HCT116 (cell line): ENCODE measurements around the gene RABGGTA. TPM values are rescaled to one million over a fixed set of nuclear protein-coding genes. Genes with fewer than 3 reads are reported as not detected.

Source experiments
- ATAC-seq: fragments of 200-7000 bp; cut with Tn5 transposase; 2 replicates; pipeline ENCODE4 v1.9.1; 2020; ENCODE audit warnings: mild to moderate bottlenecking, moderate library complexity
- BruUV-seq: library from RNA; stranded (reverse); fragments of 400-500 nt; replicated peaks from 2 replicates; lab custom pipeline; 2021; lab: Mats Ljungman, UMichigan
- CTCF ChIA-PET: fragments of 300-600 bp; sonication (Branson Sonifier 250); formaldehyde crosslinking; loops from one replicate; lab custom pipeline; 2021; ENCODE audit warnings: antibody characterized with exemption; lab: Charles Lee
- POLR2A ChIA-PET: fragments of 300-600, 350-600 bp; sonication (Branson Sonifier 250); formaldehyde crosslinking; loops from one replicate; lab custom pipeline; 2021; ENCODE audit warnings: antibody characterized with exemption; lab: Charles Lee
- RAD21 ChIA-PET, 2 experiments: fragments of 300-600 bp; sonication (Branson Sonifier 250); formaldehyde crosslinking; loops; one replicate each; lab custom pipeline; 2023; ENCODE audit warnings: low total read pairs in 2 of 2; ENCODE audit not compliant: uncharacterized antibody in 2 of 2, unreplicated experiment in 2 of 2, low non-redundant PET in 1 of 2; lab: Charles Lee
- DNase-seq: peaks from one replicate; pipeline ENCODE4 v3.0.0-alpha.2; 2010; ENCODE audit warnings: low read depth, low spot score
- H2AFZ ChIP-seq: fragments of 200-600 bp; shearing (Covaris generic), sonication (generic); 2 replicates; pipeline ENCODE4 v1.6.1; 2017; ENCODE audit warnings: low read depth, mixed run types, mixed read lengths, antibody characterized with exemption, low read length; ENCODE audit not compliant: poor library complexity, severe bottlenecking
- H3K27ac ChIP-seq: 2 replicates; pipeline ENCODE4 v1.5.1; 2012; ENCODE audit warnings: low read depth, low read length
- H3K27me3 ChIP-seq: fragments of 200-600 bp; sonication (generic); 2 replicates; pipeline ENCODE4 v1.6.1; 2016; ENCODE audit warnings: mixed run types, low read length, mixed read lengths; ENCODE audit not compliant: insufficient read depth
- H3K36me3 ChIP-seq, 2 experiments: fragments of 200-500 bp in 1 of 2; fragments of 200-600 bp in 1 of 2; sonication (Bioruptor generic) in 1 of 2; sonication (generic) in 1 of 2; 2 replicates each; pipeline versions ENCODE4 v1.5.1 to v1.6.1; 2014 to 2016; ENCODE audit warnings: low read length in 2 of 2, inconsistent platforms in 1 of 2, mixed read lengths in 1 of 2, mixed run types in 1 of 2; ENCODE audit not compliant: insufficient read depth in 2 of 2, control insufficient read depth in 1 of 2
- H3K4me1 ChIP-seq, 2 experiments: fragments of 200-600 bp in 1 of 2; sonication (generic) in 1 of 2; 2 replicates each; pipeline versions ENCODE4 v1.5.1 to v1.6.1; 2012 to 2017; ENCODE audit warnings: low read length in 2 of 2, inconsistent platforms in 1 of 2, mild to moderate bottlenecking in 1 of 2, mixed read lengths in 1 of 2, mixed run types in 1 of 2, moderate library complexity in 1 of 2; ENCODE audit not compliant: insufficient read depth in 2 of 2, control insufficient read depth in 1 of 2
- H3K4me2 ChIP-seq: fragments of 200-600 bp; sonication (generic); 2 replicates; pipeline ENCODE4 v1.6.1; 2017; ENCODE audit warnings: mixed run types, low read length, mixed read lengths
- H3K4me3 ChIP-seq, 2 experiments: fragments of 200-600 bp in 1 of 2; sonication (generic) in 1 of 2; replicated peaks in 1 of 2; 2 replicates each; pipeline ENCODE4 v1.5.1; 2011 to 2016; ENCODE audit warnings: low read length in 2 of 2, control low read depth in 1 of 2, low read depth in 1 of 2, mild to moderate bottlenecking in 1 of 2, mixed read lengths in 1 of 2, mixed run types in 1 of 2
- H3K79me2 ChIP-seq: fragments of 200-600 bp; sonication (generic); 2 replicates; pipeline ENCODE4 v1.6.1; 2017; ENCODE audit warnings: mild to moderate bottlenecking, mixed run types, low read length, moderate library complexity, mixed read lengths; ENCODE audit not compliant: insufficient read depth
- H3K9ac ChIP-seq: fragments of 200-600 bp; sonication (generic); 2 replicates; pipeline ENCODE4 v1.6.1; 2016; ENCODE audit warnings: low read length, mixed read lengths
- H3K9me2 ChIP-seq: fragments of 200-600 bp; sonication (generic), shearing (Covaris generic); 2 replicates; pipeline ENCODE4 v1.6.1; 2017; ENCODE audit warnings: mixed run types, mild to moderate bottlenecking, moderate library complexity; ENCODE audit not compliant: insufficient read depth
- H3K9me3 ChIP-seq, 2 experiments: fragments of 200-500 bp in 1 of 2; fragments of 200-600 bp in 1 of 2; sonication (Bioruptor generic) in 1 of 2; sonication (generic) in 1 of 2; 2 replicates each; pipeline ENCODE4 v1.6.1; 2014 to 2017; ENCODE audit warnings: low read length in 2 of 2, mixed read lengths in 2 of 2, inconsistent platforms in 1 of 2, low read depth in 1 of 2, mild to moderate bottlenecking in 1 of 2, mixed run types in 1 of 2, moderate library complexity in 1 of 2; ENCODE audit not compliant: control insufficient read depth in 1 of 2, insufficient read depth in 1 of 2
- H4K20me1 ChIP-seq: fragments of 200-600 bp; sonication (generic), shearing (Covaris generic); 2 replicates; pipeline ENCODE4 v1.6.1; 2017; ENCODE audit warnings: mixed run types, mild to moderate bottlenecking, moderate library complexity; ENCODE audit not compliant: insufficient read depth
- CTCF ChIP-seq, 3 experiments: fragments of 200-600 bp in 1 of 3; sonication (generic) in 1 of 3; IDR thresholded peaks in 2 of 3; conservative IDR thresholded peaks in 1 of 3; 2 replicates each; pipeline ENCODE4 v1.5.1; 2012 to 2017; ENCODE audit warnings: low read depth in 2 of 3, low read length in 2 of 3, antibody characterized with exemption in 1 of 3, borderline replicate concordance in 1 of 3, control low read depth in 1 of 3, mild to moderate bottlenecking in 1 of 3, mixed read lengths in 1 of 3, mixed run types in 1 of 3, moderate library complexity in 1 of 3; ENCODE audit not compliant: insufficient read depth in 1 of 3
- RAD21 ChIP-seq: IDR thresholded peaks from 2 replicates; pipeline ENCODE4 v1.6.1; 2012; ENCODE audit warnings: low read depth, mild to moderate bottlenecking
- SIN3A ChIP-seq: IDR thresholded peaks from 2 replicates; pipeline ENCODE4 v1.6.1; 2012; ENCODE audit warnings: low read depth
- ZBTB33 ChIP-seq: IDR thresholded peaks from 2 replicates; pipeline ENCODE4 v1.6.1; 2011; ENCODE audit warnings: mild to moderate bottlenecking, low read length, moderate library complexity; ENCODE audit not compliant: insufficient replicate concordance; ENCODE audit errors: extremely low read depth
- ZNF274 ChIP-seq: fragments of 200-500 bp; sonication (Bioruptor generic); IDR thresholded peaks from 2 replicates; pipeline ENCODE4 v1.6.1; 2014; ENCODE audit warnings: mild to moderate bottlenecking, low read depth, low read length, inconsistent platforms
- intact Hi-C: fragments of 100-400 bp; cut with micrococcal nuclease; formaldehyde crosslinking; loops from 2 replicates; pipeline ENCODE4 v1.10.0; 2022
- total RNA-seq: library from RNA; stranded (reverse); gene quantifications from one replicate; pipeline ENCODE4 v1.2.1, GENCODE V29; 2021; ENCODE audit not compliant: unreplicated experiment

The RABGGTA gene
- total RNA-seq, 1 experiment from 2014 or later: 40.8 TPM

- intact Hi-C loops: loop anchor here (1.0 to 2.0 kb wide), 2 partner anchors 29 to 189 kb away; partner anchors contain the start of gene RABGGTA
- RAD21 ChIA-PET: interaction anchor here (0.7 to 1.9 kb wide), 7 partner anchors 38 to 184 kb away, joined by 3 to 9 read pairs (median 4); partner anchors contain the start of genes DHRS1 (in 2 of the 2) and NOP9 (in 2 of the 2)
- H3K9me3 ChIP-seq: no peaks in the 10 kb centered on the region
- H3K79me2 ChIP-seq: peaks cover 12% of the 10 kb centered on the region; the same call in 1 of the 2 replicates
- H3K27ac ChIP-seq: peak overlapping the region; percentile 99
- no peaks in the 10 kb centered on the region for H3K27me3 ChIP-seq
- DNase-seq: peak; percentile 86
- no peak overlapping the region for H2AFZ ChIP-seq
- peak; percentile 90 for ATAC-seq
- POLR2A ChIA-PET: interaction anchor here (0.5 to 2.7 kb wide), 20 partner anchors 9 to 190 kb away, joined by 3 to 30 read pairs (median 4); partner anchors contain the start of genes CBLN3, CIDEB, DCAF11 and DHRS1
- peaks cover 11 to 40% of the 10 kb centered on the region in 2 experiments for H3K4me1 ChIP-seq
- H4K20me1 ChIP-seq: no peaks in the 10 kb centered on the region
- peaks cover 32 to 43% of the 10 kb centered on the region in 2 experiments; a peak in 3 of 4 replicates for H3K36me3 ChIP-seq
- TF ChIP-seq CTCF (IDR thresholded peaks at IDR 0.05 in 2 of 3, conservative IDR thresholded peaks at IDR 0.05 in 1 of 3; ENCODE audit: borderline replicate concordance in 1 of 3, insufficient read depth in 1 of 3, low read depth in 2 of 3, low read length in 2 of 3): peak in 1 of 3 experiments; percentile 57; a peak in 2 of 6 replicates
- TF ChIP-seq RAD21: no peak
- no peak for TF ChIP-seq SIN3A
- no peak for TF ChIP-seq ZBTB33
- TF ChIP-seq ZNF274: no peak
- peak overlapping the region; percentile 72 to 75 for H3K4me3 ChIP-seq
- CTCF ChIA-PET: interaction anchor here (0.7 to 2.8 kb wide), 19 partner anchors 9 to 200 kb away, joined by 3 to 71 read pairs (median 6); partner anchors contain the start of genes CHMP4A, CIDEB, DHRS1 and GMPR2
- H3K9ac ChIP-seq: peak overlapping the region; percentile 70
- no peaks in the 10 kb centered on the region for H3K9me2 ChIP-seq
- H3K4me2 ChIP-seq: peak overlapping the region; percentile 85
- BruUV-seq: TSS peak; percentile 53
Measured at GRCh38 chr14:24241829-24242443, 29.5 kb downstream of the RABGGTA start.
